OCI-LY3 (cell line): Measurements from ENCODE around the gene C17orf50.

Experiments
- EZH2phosphoT487 ChIP-seq: fragments of 200-600 bp; shearing (Covaris generic); IDR thresholded peaks from 2 replicates; pipeline ENCODE4 v1.6.1; 2018; ENCODE audit warnings: antibody characterized with exemption, mixed run types, low read depth
- TF ChIP-seq, protein P1 (sequence below): fragments of 200-600, 300-600 bp; sonication (generic); IDR thresholded peaks from 2 replicates; pipeline ENCODE4 v1.5.1; 2014; ENCODE audit warnings: antibody characterized with exemption, low read length, low read depth

- TF ChIP-seq, protein P1, sequence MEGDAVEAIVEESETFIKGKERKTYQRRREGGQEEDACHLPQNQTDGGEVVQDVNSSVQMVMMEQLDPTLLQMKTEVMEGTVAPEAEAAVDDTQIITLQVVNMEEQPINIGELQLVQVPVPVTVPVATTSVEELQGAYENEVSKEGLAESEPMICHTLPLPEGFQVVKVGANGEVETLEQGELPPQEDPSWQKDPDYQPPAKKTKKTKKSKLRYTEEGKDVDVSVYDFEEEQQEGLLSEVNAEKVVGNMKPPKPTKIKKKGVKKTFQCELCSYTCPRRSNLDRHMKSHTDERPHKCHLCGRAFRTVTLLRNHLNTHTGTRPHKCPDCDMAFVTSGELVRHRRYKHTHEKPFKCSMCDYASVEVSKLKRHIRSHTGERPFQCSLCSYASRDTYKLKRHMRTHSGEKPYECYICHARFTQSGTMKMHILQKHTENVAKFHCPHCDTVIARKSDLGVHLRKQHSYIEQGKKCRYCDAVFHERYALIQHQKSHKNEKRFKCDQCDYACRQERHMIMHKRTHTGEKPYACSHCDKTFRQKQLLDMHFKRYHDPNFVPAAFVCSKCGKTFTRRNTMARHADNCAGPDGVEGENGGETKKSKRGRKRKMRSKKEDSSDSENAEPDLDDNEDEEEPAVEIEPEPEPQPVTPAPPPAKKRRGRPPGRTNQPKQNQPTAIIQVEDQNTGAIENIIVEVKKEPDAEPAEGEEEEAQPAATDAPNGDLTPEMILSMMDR: no peak
- TF ChIP-seq EZH2phosphoT487: no peak
Measured at GRCh38 chr17:35809855-35810461, 49.3 kb downstream of the C17orf50 start.
